Mucosa of rectum (tissue), 2 donors: ENCODE data around the gene EDA.

Experiments
- H3K27ac ChIP-seq, 2 donors: one replicate each; pipeline ENCODE4 v1.7.0; 2013; ENCODE audit warnings: inconsistent platforms in 2 of 2, low read depth in 2 of 2, low read length in 2 of 2
- H3K27me3 ChIP-seq, 2 donors: one replicate each; pipeline ENCODE4 v1.7.0; 2013; ENCODE audit warnings: low read length in 2 of 2; ENCODE audit not compliant: control insufficient read depth in 2 of 2, insufficient read depth in 2 of 2
- H3K36me3 ChIP-seq, 2 donors: one replicate each; pipeline ENCODE4 v1.7.0; 2013; ENCODE audit warnings: low read length in 2 of 2; ENCODE audit not compliant: control insufficient read depth in 2 of 2, insufficient read depth in 2 of 2
- H3K4me1 ChIP-seq, 2 donors: one replicate each; pipeline ENCODE4 v1.7.0; 2013; ENCODE audit warnings: low read length in 2 of 2, mild to moderate bottlenecking in 1 of 2; ENCODE audit not compliant: control insufficient read depth in 2 of 2, insufficient read depth in 2 of 2
- H3K4me3 ChIP-seq, 2 donors: one replicate each; pipeline ENCODE4 v1.7.0; 2013; ENCODE audit warnings: low read length in 2 of 2
- H3K9ac ChIP-seq, 2 donors: one replicate each; pipeline ENCODE4 v1.7.0; 2013; ENCODE audit warnings: low read length in 2 of 2, low read depth in 1 of 2, mild to moderate bottlenecking in 1 of 2
- H3K9me3 ChIP-seq, 2 donors: one replicate each; pipeline ENCODE4 v1.7.0; 2013; ENCODE audit warnings: low read length in 2 of 2; ENCODE audit not compliant: control insufficient read depth in 2 of 2
- donor health status: healthy.
- donor health status: Normal muscosa, but diverticular disease.

Gene EDA

GRCh38 chrX:69724307-69724706, 108.4 kb downstream of the EDA start:
- no peak overlapping the region for H3K27ac ChIP-seq
- H3K9ac ChIP-seq = no peak overlapping the region
- no peak overlapping the region for H3K4me3 ChIP-seq
- H3K9me3 ChIP-seq = no peaks in the 10 kb centered on the region
- H3K4me1 ChIP-seq = no peaks in the 10 kb centered on the region
- no peaks in the 10 kb centered on the region for H3K27me3 ChIP-seq
- no peaks in the 10 kb centered on the region for H3K36me3 ChIP-seq

GRCh38 chrX:69740317-69740716, 124.4 kb downstream of the EDA start:
- no peak overlapping the region for H3K4me3 ChIP-seq
- H3K9ac ChIP-seq = no peak overlapping the region
- no peak overlapping the region for H3K27ac ChIP-seq
- H3K9me3 ChIP-seq = peaks cover 2 to 7% of the 10 kb centered on the region in 2 donors
- H3K27me3 ChIP-seq = no peaks in the 10 kb centered on the region
- no peaks in the 10 kb centered on the region for H3K4me1 ChIP-seq
- no peaks in the 10 kb centered on the region for H3K36me3 ChIP-seq

GRCh38 chrX:69741721-69742120, 125.8 kb downstream of the EDA start:
- Histone ChIP-seq H3K4me1 (no peaks in the 10 kb centered on the region), H3K36me3 (no peaks in the 10 kb centered on the region), H3K4me3 (no peak overlapping the region), H3K27me3 (no peaks in the 10 kb centered on the region), H3K27ac (no peak overlapping the region), H3K9me3 (peaks cover 2 to 7% of the 10 kb centered on the region in 2 donors), H3K9ac (no peak overlapping the region)

- no peaks in the 10 kb centered on the region for H3K4me1 ChIP-seq
- no peaks in the 10 kb centered on the region for H3K27me3 ChIP-seq
- no peak overlapping the region for H3K4me3 ChIP-seq
- no peaks in the 10 kb centered on the region for H3K36me3 ChIP-seq
- no peak overlapping the region for H3K9ac ChIP-seq
- no peak overlapping the region for H3K27ac ChIP-seq
- peaks cover 2 to 7% of the 10 kb centered on the region in 2 donors for H3K9me3 ChIP-seq
Observed at GRCh38 chrX:69746051-69746450, 130.1 kb downstream of the EDA start.

DNA sequence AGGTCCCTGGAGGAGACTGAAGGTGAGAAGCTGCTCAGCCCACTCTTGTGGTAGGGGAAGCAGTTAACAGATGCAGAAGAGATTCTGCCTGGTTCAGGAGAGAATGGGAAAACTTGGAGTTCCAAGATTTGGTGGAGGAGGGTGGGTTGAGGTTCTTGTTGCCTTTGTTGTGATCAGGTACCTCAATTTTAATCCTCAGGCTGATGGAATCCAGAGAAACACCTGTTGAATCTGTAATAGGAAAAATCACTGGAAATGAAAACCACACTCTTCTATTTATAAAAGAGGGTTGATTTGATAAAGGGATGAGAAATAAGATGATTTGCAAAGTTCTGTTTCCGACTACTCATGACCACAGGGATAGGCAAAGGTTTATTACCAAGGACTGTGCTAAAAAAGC, 132.1 kb downstream of the EDA start:
- H3K27ac ChIP-seq = no peak overlapping the region
- H3K36me3 ChIP-seq = no peaks in the 10 kb centered on the region
- no peak overlapping the region for H3K9ac ChIP-seq
- no peaks in the 10 kb centered on the region for H3K27me3 ChIP-seq
- H3K9me3 ChIP-seq = no peaks in the 10 kb centered on the region
- H3K4me3 ChIP-seq = no peak overlapping the region
- no peaks in the 10 kb centered on the region for H3K4me1 ChIP-seq

GRCh38 chrX:69759921-69760625, 144.2 kb downstream of the EDA start:
- H3K4me3 ChIP-seq = no peak overlapping the region
- H3K9ac ChIP-seq = no peak overlapping the region
- H3K27me3 ChIP-seq = no peaks in the 10 kb centered on the region
- H3K27ac ChIP-seq = no peak overlapping the region
- no peaks in the 10 kb centered on the region for H3K4me1 ChIP-seq
- H3K36me3 ChIP-seq = no peaks in the 10 kb centered on the region
- no peaks in the 10 kb centered on the region for H3K9me3 ChIP-seq

GRCh38 chrX:69761633-69762032, 145.7 kb downstream of the EDA start:
- H3K4me1 ChIP-seq = no peaks in the 10 kb centered on the region
- no peak overlapping the region for H3K9ac ChIP-seq
- no peaks in the 10 kb centered on the region for H3K9me3 ChIP-seq
- H3K27ac ChIP-seq = no peak overlapping the region
- no peaks in the 10 kb centered on the region for H3K27me3 ChIP-seq
- H3K4me3 ChIP-seq = no peak overlapping the region
- no peaks in the 10 kb centered on the region for H3K36me3 ChIP-seq

GRCh38 chrX:69762340-69762739, 146.4 kb downstream of the EDA start:
- no peak overlapping the region for H3K4me3 ChIP-seq
- H3K9me3 ChIP-seq = no peaks in the 10 kb centered on the region
- H3K36me3 ChIP-seq = no peaks in the 10 kb centered on the region
- no peaks in the 10 kb centered on the region for H3K4me1 ChIP-seq
- no peaks in the 10 kb centered on the region for H3K27me3 ChIP-seq
- H3K9ac ChIP-seq = no peak overlapping the region
- no peak overlapping the region for H3K27ac ChIP-seq

DNA sequence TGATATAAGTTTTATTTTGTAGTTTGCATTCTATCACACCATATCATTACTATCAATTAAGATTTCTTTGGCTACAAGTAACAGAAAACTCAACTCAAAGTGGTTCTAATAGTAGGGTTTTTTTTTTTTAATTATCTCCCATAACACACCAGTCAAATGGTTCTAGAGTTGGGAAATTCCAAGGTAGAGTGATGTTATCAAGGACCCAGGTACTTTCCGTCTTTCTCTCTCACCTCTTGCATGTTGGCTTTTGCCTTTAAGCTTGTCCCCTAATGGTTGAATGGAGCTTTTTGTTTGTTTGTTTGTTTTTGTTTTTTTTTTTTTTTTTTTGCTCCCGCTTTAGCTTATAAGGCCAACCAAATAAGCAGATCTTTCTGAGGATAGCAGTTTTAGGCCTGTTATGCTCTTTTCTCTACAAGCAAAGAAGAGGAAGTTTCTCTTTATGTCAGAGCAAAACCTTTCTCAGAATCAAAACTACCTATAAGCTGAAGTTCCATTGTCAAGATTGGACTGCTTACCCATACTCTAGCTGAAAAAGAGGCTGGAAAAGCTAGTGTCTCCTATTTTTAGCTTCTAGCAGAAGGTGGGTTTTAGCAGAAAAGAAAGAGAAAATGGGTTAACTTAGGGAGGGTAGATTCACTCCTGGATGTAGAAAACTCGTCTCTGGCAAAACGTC, 177.5 kb downstream of the EDA start:
- no peak overlapping the region for H3K4me3 ChIP-seq
- no peak overlapping the region for H3K27ac ChIP-seq
- H3K9ac ChIP-seq = no peak overlapping the region
- peaks cover 0 to 10% of the 10 kb centered on the region in 2 donors for H3K27me3 ChIP-seq
- no peaks in the 10 kb centered on the region for H3K9me3 ChIP-seq
- H3K36me3 ChIP-seq = no peaks in the 10 kb centered on the region
- no peaks in the 10 kb centered on the region for H3K4me1 ChIP-seq

DNA sequence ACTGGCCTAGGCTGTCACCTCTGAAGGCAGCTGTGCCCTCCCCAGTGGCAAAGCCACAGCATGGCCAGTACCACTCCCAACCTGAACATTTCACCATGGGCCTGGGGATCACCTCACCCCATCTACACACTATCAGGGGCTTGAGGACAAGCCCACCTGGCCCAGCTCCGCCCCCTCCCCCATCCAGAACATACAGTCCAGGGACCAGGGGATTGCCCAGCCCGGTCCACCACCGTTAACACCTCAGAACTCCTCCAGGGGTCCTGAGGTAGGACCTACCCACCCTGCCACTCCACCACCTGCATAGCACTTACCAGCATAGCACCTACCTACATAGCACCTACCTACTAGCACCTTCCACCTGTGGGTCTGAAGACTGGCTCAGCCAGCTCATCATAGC, 179.8 kb downstream of the EDA start:
- peaks cover 0 to 10% of the 10 kb centered on the region in 2 donors for H3K27me3 ChIP-seq
- H3K9ac ChIP-seq = no peak overlapping the region
- H3K36me3 ChIP-seq = no peaks in the 10 kb centered on the region
- H3K4me1 ChIP-seq = no peaks in the 10 kb centered on the region
- no peak overlapping the region for H3K27ac ChIP-seq
- H3K9me3 ChIP-seq = no peaks in the 10 kb centered on the region
- no peak overlapping the region for H3K4me3 ChIP-seq
